Measurements from ENCODE around the gene RGSL1.

RGSL1 gene

GRCh38 chr1:182563095-182563494 lies 113.1 kb downstream of the RGSL1 start:
- TF ChIP-seq FOXP2 (optimal IDR thresholded peaks at IDR 0.05; ENCODE audit: borderline replicate concordance, extremely low read depth, extremely low read length, insufficient read depth), result no peak
- no peak for TF ChIP-seq TAF1 (IDR thresholded peaks at IDR 0.05; ENCODE audit: borderline replicate concordance, insufficient read depth, low read length)
- no peak for TF ChIP-seq POLR2AphosphoS5 (IDR thresholded peaks at IDR 0.05; ENCODE audit: low read depth, low read length)
- TF ChIP-seq REST (IDR thresholded peaks at IDR 0.05; ENCODE audit: insufficient read depth in 1 of 2, low read depth in 2 of 2, low read length in 2 of 2), result no peak
- TF ChIP-seq SIN3A (IDR thresholded peaks at IDR 0.05; ENCODE audit: borderline replicate concordance, insufficient read depth, low read length), result no peak

GRCh38 chr1:182564406-182565004 lies 114.6 kb downstream of the RGSL1 start:
- TF ChIP-seq POLR2AphosphoS5 (IDR thresholded peaks at IDR 0.05; ENCODE audit: low read depth, low read length), result no peak
- TF ChIP-seq FOXP2 (optimal IDR thresholded peaks at IDR 0.05; ENCODE audit: borderline replicate concordance, extremely low read depth, extremely low read length, insufficient read depth), result no peak
- TF ChIP-seq TAF1 (IDR thresholded peaks at IDR 0.05; ENCODE audit: borderline replicate concordance, insufficient read depth, low read length), result no peak
- no peak for TF ChIP-seq SIN3A (IDR thresholded peaks at IDR 0.05; ENCODE audit: borderline replicate concordance, insufficient read depth, low read length)
- no peak for TF ChIP-seq REST (IDR thresholded peaks at IDR 0.05; ENCODE audit: insufficient read depth in 1 of 2, low read depth in 2 of 2, low read length in 2 of 2)

GRCh38 chr1:182565537-182565936 lies 115.6 kb downstream of the RGSL1 start:
- TF ChIP-seq SIN3A (IDR thresholded peaks at IDR 0.05; ENCODE audit: borderline replicate concordance, insufficient read depth, low read length) (no peak), POLR2AphosphoS5 (IDR thresholded peaks at IDR 0.05; ENCODE audit: low read depth, low read length) (no peak), REST (IDR thresholded peaks at IDR 0.05; ENCODE audit: insufficient read depth in 1 of 2, low read depth in 2 of 2, low read length in 2 of 2) (no peak), TAF1 (IDR thresholded peaks at IDR 0.05; ENCODE audit: borderline replicate concordance, insufficient read depth, low read length) (no peak), FOXP2 (optimal IDR thresholded peaks at IDR 0.05; ENCODE audit: borderline replicate concordance, extremely low read depth, extremely low read length, insufficient read depth) (no peak)

- TF ChIP-seq FOXP2 (optimal IDR thresholded peaks at IDR 0.05; ENCODE audit: borderline replicate concordance, extremely low read depth, extremely low read length, insufficient read depth) (no peak), TAF1 (IDR thresholded peaks at IDR 0.05; ENCODE audit: borderline replicate concordance, insufficient read depth, low read length) (no peak), SIN3A (IDR thresholded peaks at IDR 0.05; ENCODE audit: borderline replicate concordance, insufficient read depth, low read length) (no peak), POLR2AphosphoS5 (IDR thresholded peaks at IDR 0.05; ENCODE audit: low read depth, low read length) (no peak), REST (IDR thresholded peaks at IDR 0.05; ENCODE audit: insufficient read depth in 1 of 2, low read depth in 2 of 2, low read length in 2 of 2) (no peak)
Measured at GRCh38 chr1:182567629-182568028, 117.7 kb downstream of the RGSL1 start.
